ENCODE measurements around the gene MTHFD2L. TPM values are rescaled to one million over a fixed set of nuclear protein-coding genes. Genes with fewer than 3 reads are reported as not detected.

Gene MTHFD2L
- total RNA-seq, 2 donors from 2014 or later = 13.2 to 13.8 TPM

- Histone ChIP-seq H3K9me3 (no peaks in the 10 kb centered on the region), H3K27ac (no peak overlapping the region), H3K36me3 (replicated peaks in 1 of 2; ENCODE audit: insufficient read depth in 1 of 2, low read depth in 2 of 2) (no peaks in the 10 kb centered on the region), H3K4me3 (no peak overlapping the region), H3K27me3 (no peaks in the 10 kb centered on the region), H3K4me1 (no peaks in the 10 kb centered on the region)
- DNase-seq = no peak
- intact Hi-C loops (cut with DNase I) = no loop called here
- WGBS, 2 donors = 66 to 76% methylated on average over 6 of the region's 6 CpGs
- ATAC-seq = no peak
- no peak for TF ChIP-seq CTCF (IDR thresholded peaks at IDR 0.05)
- TF ChIP-seq POLR2A (IDR thresholded peaks at IDR 0.05) = no peak
Measured at GRCh38 chr4:74319470-74319869, 161.6 kb downstream of the MTHFD2L start.

GRCh38 chr4:74320559-74321118 is 162.7 kb downstream of the MTHFD2L start:
- Histone ChIP-seq H3K9me3 (no peaks in the 10 kb centered on the region), H3K27ac (no peak overlapping the region), H3K36me3 (replicated peaks in 1 of 2; ENCODE audit: insufficient read depth in 1 of 2, low read depth in 2 of 2) (no peaks in the 10 kb centered on the region), H3K4me1 (no peaks in the 10 kb centered on the region), H3K27me3 (no peaks in the 10 kb centered on the region), H3K4me3 (no peak overlapping the region)
- ATAC-seq = peak; percentile 63
- intact Hi-C loops (cut with DNase I) = loop anchor here (5.0 kb wide), 1 partner anchor 357 kb away; no protein-coding TSS in a partner anchor
- TF ChIP-seq POLR2A (IDR thresholded peaks at IDR 0.05) (no peak), CTCF (IDR thresholded peaks at IDR 0.05) (peak in 6 of 7 experiments; percentile 23 to 62 (median 49))
- WGBS, 2 donors = 37 to 39% methylated on average over 4 of the region's 4 CpGs
- peak; percentile 13 to 60 (median 44) for DNase-seq

GRCh38 chr4:74322301-74322700 is 164.4 kb downstream of the MTHFD2L start:
- H3K36me3 ChIP-seq (replicated peaks in 1 of 2; ENCODE audit: insufficient read depth in 1 of 2, low read depth in 2 of 2) = no peaks in the 10 kb centered on the region
- intact Hi-C loops (cut with DNase I) = loop anchor here (5.0 kb wide), 1 partner anchor 355 kb away; no protein-coding TSS in a partner anchor
- ATAC-seq (no peak), DNase-seq (no peak)
- no peaks in the 10 kb centered on the region for H3K9me3 ChIP-seq
- 68 to 70% methylated on average over 3 of the region's 3 CpGs for WGBS, 2 donors
- no peak overlapping the region for H3K27ac ChIP-seq
- H3K4me3 ChIP-seq = no peak overlapping the region
- TF ChIP-seq POLR2A (IDR thresholded peaks at IDR 0.05) (no peak), CTCF (IDR thresholded peaks at IDR 0.05) (no peak)
- H3K4me1 ChIP-seq = no peaks in the 10 kb centered on the region
- no peaks in the 10 kb centered on the region for H3K27me3 ChIP-seq

- intact Hi-C loops (cut with DNase I) = loop anchor here (5.0 kb wide), 1 partner anchor 354 kb away; no protein-coding TSS in a partner anchor
- DNase-seq (no peak), ATAC-seq (no peak)
- no peak for TF ChIP-seq CTCF (IDR thresholded peaks at IDR 0.05)
- no peak for TF ChIP-seq POLR2A (IDR thresholded peaks at IDR 0.05)
- Histone ChIP-seq H3K4me1 (no peaks in the 10 kb centered on the region), H3K36me3 (replicated peaks in 1 of 2; ENCODE audit: insufficient read depth in 1 of 2, low read depth in 2 of 2) (no peaks in the 10 kb centered on the region), H3K4me3 (no peak overlapping the region), H3K27ac (no peak overlapping the region), H3K9me3 (no peaks in the 10 kb centered on the region), H3K27me3 (no peaks in the 10 kb centered on the region)
- WGBS, 2 donors = 64 to 73% methylated on average over 4 of the region's 4 CpGs
Measured at GRCh38 chr4:74323663-74324062, 165.7 kb downstream of the MTHFD2L start.

- H3K27ac ChIP-seq = no peak overlapping the region
- no peaks in the 10 kb centered on the region for H3K9me3 ChIP-seq
- no peaks in the 10 kb centered on the region for H3K27me3 ChIP-seq
- no peak for DNase-seq
- no peaks in the 10 kb centered on the region for H3K36me3 ChIP-seq (replicated peaks in 1 of 2; ENCODE audit: insufficient read depth in 1 of 2, low read depth in 2 of 2)
- H3K4me3 ChIP-seq = no peak overlapping the region
- ATAC-seq = no peak
- intact Hi-C loops (cut with DNase I) = loop anchor here (5.0 kb wide), 1 partner anchor 353 kb away; no protein-coding TSS in a partner anchor
- WGBS, 2 donors = 40 to 54% methylated on average over 3 of the region's 3 CpGs
- no peak for TF ChIP-seq CTCF (IDR thresholded peaks at IDR 0.05)
- no peak for TF ChIP-seq POLR2A (IDR thresholded peaks at IDR 0.05)
- no peaks in the 10 kb centered on the region for H3K4me1 ChIP-seq
Measured at GRCh38 chr4:74324262-74324661, 166.3 kb downstream of the MTHFD2L start.

Measured in body of pancreas (tissue), 4 donors.